Endodermal cell (in vitro differentiated cells): ENCODE measurements around the gene ANKRD39. TPM values are rescaled to one million over a fixed set of nuclear protein-coding genes. Genes with fewer than 3 reads are reported as not detected.
"Not testable (repeated sequence)": the region's sequence is repeated elsewhere in the genome, so short reads cannot be mapped to it uniquely, and the experiment has no call there.

Experiments used
- DNase-seq: peaks from one replicate; pipeline ENCODE4 v3.0.0-alpha.2; 2017
- H3K27ac ChIP-seq: 2 replicates; pipeline ENCODE4 v1.5.1; 2013; ENCODE audit warnings: mild to moderate bottlenecking, low read depth, low read length, moderate library complexity
- H3K27me3 ChIP-seq: 2 replicates; pipeline ENCODE4 v1.6.1; 2013; ENCODE audit warnings: mild to moderate bottlenecking, low read length, moderate library complexity; ENCODE audit not compliant: insufficient read depth, control insufficient read depth, poor library complexity, severe bottlenecking
- H3K36me3 ChIP-seq: 2 replicates; pipeline ENCODE4 v1.7.0; 2013; ENCODE audit warnings: mild to moderate bottlenecking, low read length, moderate library complexity; ENCODE audit not compliant: control insufficient read depth, insufficient read depth
- H3K4me1 ChIP-seq: one replicate; pipeline ENCODE4 v1.7.0; 2013; ENCODE audit warnings: low read length; ENCODE audit not compliant: control insufficient read depth, insufficient read depth
- H3K4me3 ChIP-seq: 2 replicates; pipeline ENCODE4 v1.5.1; 2013; ENCODE audit warnings: mild to moderate bottlenecking, low read length, moderate library complexity
- H3K9ac ChIP-seq: 2 replicates; pipeline ENCODE4 v1.6.1; 2013; ENCODE audit warnings: mild to moderate bottlenecking, low read length, moderate library complexity; ENCODE audit not compliant: poor library complexity, severe bottlenecking; ENCODE audit errors: extremely low read depth
- H3K9me3 ChIP-seq: 2 replicates; pipeline ENCODE4 v1.6.1; 2013; ENCODE audit warnings: mild to moderate bottlenecking, low read length, moderate library complexity; ENCODE audit not compliant: control insufficient read depth
- H3K27ac Mint-ChIP-seq: 2 replicates; pipeline ENCODE4 v1.8.0; 2020; ENCODE audit warnings: mixed read lengths
- H3K27me3 Mint-ChIP-seq: 2 replicates; pipeline ENCODE4 v1.8.0; 2021; ENCODE audit warnings: mild to moderate bottlenecking, mixed read lengths; ENCODE audit not compliant: insufficient read depth
- H3K36me3 Mint-ChIP-seq: 2 replicates; pipeline ENCODE4 v1.8.0; 2020; ENCODE audit warnings: low read depth, mixed read lengths
- H3K4me1 Mint-ChIP-seq: 2 replicates; pipeline ENCODE4 v1.8.0; 2020; ENCODE audit warnings: mixed read lengths
- H3K4me3 Mint-ChIP-seq: 2 replicates; pipeline ENCODE4 v1.8.0; 2020; ENCODE audit warnings: mild to moderate bottlenecking, moderate library complexity, mixed read lengths
- H3K9me3 Mint-ChIP-seq: 2 replicates; pipeline ENCODE4 v1.8.0; 2020; ENCODE audit warnings: mild to moderate bottlenecking, mixed read lengths
- CTCF ChIP-seq: fragments of 200-600 bp; sonication (generic); conservative IDR thresholded peaks from 2 replicates; pipeline ENCODE4 v1.5.0; 2021; ENCODE audit warnings: antibody characterized with exemption, mild to moderate bottlenecking
- WGBS, 2 experiments: methylation state at CpG; one replicate each; pipeline versions ENCODE4 v1.1.5 to v1.1.7; 2013; ENCODE audit warnings: missing lambda C conversion rate in 2 of 2, mixed read lengths in 1 of 2; ENCODE audit not compliant: insufficient coverage in 1 of 2, insufficient read length in 1 of 2; 5-methylcytosine and 5-hydroxymethylcytosine counted together
- total RNA-seq, 2 donors: library from RNA; stranded (reverse); fragmentation: NEBNext Ultra II Directional in 1 of 2; extraction: Animal tissue kit (Norgen Biotek cat#: 25700) in 1 of 2; gene quantifications; 2 replicates in 1 of 2; 3 replicates in 1 of 2; pipeline ENCODE4 v1.2.1, GENCODE V29; 2021

ANKRD39 gene
- total RNA-seq, 2 donors from 2014 or later, result 14.6 to 16.7 TPM

GRCh38 chr2:96890252-96890651, 32.4 kb upstream of the ANKRD39 start:
- Histone ChIP-seq H3K9ac (no peak overlapping the region), H3K36me3 (no peaks in the 10 kb centered on the region), H3K27ac (no peak overlapping the region), H3K4me1 (peaks cover 12% of the 10 kb centered on the region), H3K9me3 (no peaks in the 10 kb centered on the region), H3K4me3 (no peak overlapping the region), H3K27me3 (no peaks in the 10 kb centered on the region)
- Mint-ChIP-seq H3K4me1 (peaks cover 49% of the 10 kb centered on the region), H3K27me3 (no peaks in the 10 kb centered on the region), H3K36me3 (no peaks in the 10 kb centered on the region), H3K4me3 (no peak overlapping the region), H3K9me3 (no peaks in the 10 kb centered on the region), H3K27ac (no peak overlapping the region)
- WGBS, 2 experiments, result 83 to 93% methylated on average over 5 to 7 of the region's 7 CpGs
- TF ChIP-seq CTCF, result no peak
- no peak for DNase-seq

DNA sequence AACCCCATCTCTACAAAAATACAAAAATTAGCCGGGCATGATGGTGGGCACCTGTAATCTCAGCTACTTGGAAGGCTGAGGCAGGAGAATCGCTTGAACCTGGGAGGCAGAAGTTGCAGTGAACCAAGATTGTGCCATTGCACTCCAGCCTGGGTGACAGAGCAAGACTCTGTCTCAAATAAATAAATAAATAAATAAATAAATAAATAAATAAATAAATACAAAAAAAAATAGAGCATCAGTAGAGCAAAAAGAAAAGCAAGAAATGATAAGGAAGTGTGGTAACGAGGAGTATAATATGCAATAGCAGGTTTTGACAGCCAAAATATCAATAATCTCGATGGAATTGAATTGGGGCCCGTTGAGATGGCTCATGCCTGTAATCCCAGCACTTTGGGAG, 31.7 kb upstream of the ANKRD39 start:
- not testable (repeated sequence) for H3K9ac ChIP-seq, H3K27me3 Mint-ChIP-seq, H3K36me3 Mint-ChIP-seq, H3K27ac ChIP-seq, H3K9me3 ChIP-seq, H3K27me3 ChIP-seq, DNase-seq, H3K36me3 ChIP-seq, H3K27ac Mint-ChIP-seq, H3K9me3 Mint-ChIP-seq, H3K4me3 Mint-ChIP-seq, H3K4me3 ChIP-seq
- peaks cover 45% of the 10 kb centered on the region for H3K4me1 Mint-ChIP-seq
- 94 to 100% methylated on average over 3 to 5 of the region's 5 CpGs for WGBS, 2 experiments
- peaks cover 12% of the 10 kb centered on the region for H3K4me1 ChIP-seq

GRCh38 chr2:96888072-96889011, 30.5 kb upstream of the ANKRD39 start:
- H3K36me3 ChIP-seq, result no peaks in the 10 kb centered on the region
- no peak overlapping the region for H3K4me3 ChIP-seq
- no peaks in the 10 kb centered on the region for H3K27me3 ChIP-seq
- TF ChIP-seq CTCF, result no peak
- peaks cover 12% of the 10 kb centered on the region for H3K4me1 ChIP-seq
- Mint-ChIP-seq H3K9me3 (no peaks in the 10 kb centered on the region), H3K27ac (no peak overlapping the region), H3K4me3 (no peak overlapping the region), H3K36me3 (no peaks in the 10 kb centered on the region), H3K4me1 (peaks cover 45% of the 10 kb centered on the region), H3K27me3 (no peaks in the 10 kb centered on the region)
- H3K27ac ChIP-seq, result no peak overlapping the region
- H3K9me3 ChIP-seq, result no peaks in the 10 kb centered on the region
- DNase-seq, result no peak
- WGBS, 2 experiments, result 89 to 91% methylated on average over 8 to 12 of the region's 12 CpGs
- H3K9ac ChIP-seq, result no peak overlapping the region
